ENCODE data around the gene ARHGAP24.

ARHGAP24 gene

GRCh38 chr4:85925071-85925470 is 450.1 kb downstream of the ARHGAP24 start:
- TF ChIP-seq CTCF (conservative IDR thresholded peaks at IDR 0.05; ENCODE audit: control insufficient read depth, insufficient read depth, low read depth, low read length), result no peak
- no peak for DNase-seq (ENCODE audit: low read depth)
- H3K4me3 ChIP-seq (ENCODE audit: control insufficient read depth, low read depth, low read length), result no peak overlapping the region

- H3K4me3 ChIP-seq (ENCODE audit: control insufficient read depth, low read depth, low read length), result no peak overlapping the region
- peak; percentile 60 for DNase-seq (ENCODE audit: low read depth)
- TF ChIP-seq CTCF (conservative IDR thresholded peaks at IDR 0.05; ENCODE audit: control insufficient read depth, insufficient read depth, low read depth, low read length), result no peak
Observed at GRCh38 chr4:85928775-85929591, 454.0 kb downstream of the ARHGAP24 start.

- no peak for TF ChIP-seq CTCF (conservative IDR thresholded peaks at IDR 0.05; ENCODE audit: control insufficient read depth, insufficient read depth, low read depth, low read length)
- H3K4me3 ChIP-seq (ENCODE audit: control insufficient read depth, low read depth, low read length), result no peak overlapping the region
- no peak for DNase-seq (ENCODE audit: low read depth)
Observed at GRCh38 chr4:85929961-85930665, 455.2 kb downstream of the ARHGAP24 start.

GRCh38 chr4:85932500-85933290 is 457.7 kb downstream of the ARHGAP24 start:
- DNase-seq (ENCODE audit: low read depth), result no peak
- H3K4me3 ChIP-seq (ENCODE audit: control insufficient read depth, low read depth, low read length), result no peak overlapping the region
- no peak for TF ChIP-seq CTCF (conservative IDR thresholded peaks at IDR 0.05; ENCODE audit: control insufficient read depth, insufficient read depth, low read depth, low read length)

GRCh38 chr4:85933291-85933640 is 458.3 kb downstream of the ARHGAP24 start:
- no peak overlapping the region for H3K4me3 ChIP-seq (ENCODE audit: control insufficient read depth, low read depth, low read length)
- no peak for DNase-seq (ENCODE audit: low read depth)
- TF ChIP-seq CTCF (conservative IDR thresholded peaks at IDR 0.05; ENCODE audit: control insufficient read depth, insufficient read depth, low read depth, low read length), result no peak

GRCh38 chr4:85937507-85937906 is 462.6 kb downstream of the ARHGAP24 start:
- DNase-seq (ENCODE audit: low read depth), result no peak
- TF ChIP-seq CTCF (conservative IDR thresholded peaks at IDR 0.05; ENCODE audit: control insufficient read depth, insufficient read depth, low read depth, low read length), result no peak
- H3K4me3 ChIP-seq (ENCODE audit: control insufficient read depth, low read depth, low read length), result no peak overlapping the region
